C4-2B (cell line): Measurements from ENCODE around the gene ATG2A.
A peak's percentile ranks its signal among the peaks of the same experiment; 100 is the strongest.

Experiments used
- H3K27ac ChIP-seq: fragments of 450-650 bp; 2 replicates; pipeline ENCODE4 v1.5.1; 2017
- ZFX ChIP-seq: fragments of 450-650 bp; IDR thresholded peaks from 2 replicates; pipeline ENCODE4 v1.6.1; 2017
- TF ChIP-seq, protein P1 (sequence below): fragments of 450-650 bp; conservative IDR thresholded peaks from 2 replicates; pipeline ENCODE4 v1.5.1; 2017; ENCODE audit warnings: mild to moderate bottlenecking

ATG2A gene

DNA sequence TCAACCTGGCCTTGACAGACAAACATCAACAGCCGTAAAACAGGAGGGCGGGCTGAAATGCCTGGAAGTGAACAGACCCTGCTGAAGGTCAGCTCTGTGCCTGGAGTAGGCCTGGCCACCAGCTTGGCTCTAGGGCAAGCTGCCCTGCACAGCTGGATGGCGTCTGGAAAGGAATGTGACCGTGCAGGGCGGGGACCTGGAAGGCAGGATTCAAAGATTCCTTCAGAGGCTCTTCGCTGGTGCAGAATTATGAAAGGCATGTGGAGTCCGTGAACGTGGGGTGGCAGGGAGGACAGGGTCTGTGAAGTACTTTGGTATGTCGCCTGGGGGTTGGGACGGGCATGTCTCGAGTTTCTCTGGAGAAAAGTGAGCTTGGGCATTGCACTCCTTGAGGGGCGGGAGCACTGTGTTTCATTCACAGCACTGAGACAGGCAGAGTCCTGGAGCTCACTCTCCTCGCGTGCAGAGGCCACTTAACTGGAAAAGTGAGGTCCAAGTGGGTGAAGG lies 40.1 kb downstream of the ATG2A start:
- peak overlapping the region; percentile 90 for H3K27ac ChIP-seq
- TF ChIP-seq, protein P1, sequence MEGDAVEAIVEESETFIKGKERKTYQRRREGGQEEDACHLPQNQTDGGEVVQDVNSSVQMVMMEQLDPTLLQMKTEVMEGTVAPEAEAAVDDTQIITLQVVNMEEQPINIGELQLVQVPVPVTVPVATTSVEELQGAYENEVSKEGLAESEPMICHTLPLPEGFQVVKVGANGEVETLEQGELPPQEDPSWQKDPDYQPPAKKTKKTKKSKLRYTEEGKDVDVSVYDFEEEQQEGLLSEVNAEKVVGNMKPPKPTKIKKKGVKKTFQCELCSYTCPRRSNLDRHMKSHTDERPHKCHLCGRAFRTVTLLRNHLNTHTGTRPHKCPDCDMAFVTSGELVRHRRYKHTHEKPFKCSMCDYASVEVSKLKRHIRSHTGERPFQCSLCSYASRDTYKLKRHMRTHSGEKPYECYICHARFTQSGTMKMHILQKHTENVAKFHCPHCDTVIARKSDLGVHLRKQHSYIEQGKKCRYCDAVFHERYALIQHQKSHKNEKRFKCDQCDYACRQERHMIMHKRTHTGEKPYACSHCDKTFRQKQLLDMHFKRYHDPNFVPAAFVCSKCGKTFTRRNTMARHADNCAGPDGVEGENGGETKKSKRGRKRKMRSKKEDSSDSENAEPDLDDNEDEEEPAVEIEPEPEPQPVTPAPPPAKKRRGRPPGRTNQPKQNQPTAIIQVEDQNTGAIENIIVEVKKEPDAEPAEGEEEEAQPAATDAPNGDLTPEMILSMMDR, result no peak
- no peak for TF ChIP-seq ZFX

DNA sequence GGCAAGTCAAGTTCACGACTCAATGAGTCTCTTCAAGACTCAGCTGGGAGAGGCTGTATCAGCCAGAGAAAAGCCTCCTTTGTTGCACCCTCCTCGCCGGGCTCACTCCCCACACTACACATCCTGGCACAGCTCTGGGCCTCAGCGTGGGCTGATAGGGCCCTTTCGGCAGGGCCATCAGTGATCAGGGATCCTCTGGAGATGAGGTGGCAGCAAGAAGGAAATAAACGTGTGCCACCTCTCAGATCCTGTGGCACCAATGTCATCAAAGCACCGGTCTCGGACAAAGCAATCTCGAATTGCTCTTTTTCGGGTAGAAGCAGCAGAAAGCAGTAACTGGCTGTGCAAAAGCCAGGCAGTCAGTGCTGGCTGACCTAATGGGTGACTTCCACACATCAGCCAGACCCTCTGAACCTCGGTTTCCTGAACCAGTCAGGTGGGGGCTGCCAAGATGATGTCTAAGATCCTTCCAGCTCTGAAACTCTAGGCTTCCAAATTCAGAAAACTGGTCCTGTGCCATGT lies 40.7 kb downstream of the ATG2A start:
- TF ChIP-seq, protein P1, result no peak
- no peak for TF ChIP-seq ZFX
- H3K27ac ChIP-seq, result peak overlapping the region; percentile 90; the same call in 1 of the 2 replicates

DNA sequence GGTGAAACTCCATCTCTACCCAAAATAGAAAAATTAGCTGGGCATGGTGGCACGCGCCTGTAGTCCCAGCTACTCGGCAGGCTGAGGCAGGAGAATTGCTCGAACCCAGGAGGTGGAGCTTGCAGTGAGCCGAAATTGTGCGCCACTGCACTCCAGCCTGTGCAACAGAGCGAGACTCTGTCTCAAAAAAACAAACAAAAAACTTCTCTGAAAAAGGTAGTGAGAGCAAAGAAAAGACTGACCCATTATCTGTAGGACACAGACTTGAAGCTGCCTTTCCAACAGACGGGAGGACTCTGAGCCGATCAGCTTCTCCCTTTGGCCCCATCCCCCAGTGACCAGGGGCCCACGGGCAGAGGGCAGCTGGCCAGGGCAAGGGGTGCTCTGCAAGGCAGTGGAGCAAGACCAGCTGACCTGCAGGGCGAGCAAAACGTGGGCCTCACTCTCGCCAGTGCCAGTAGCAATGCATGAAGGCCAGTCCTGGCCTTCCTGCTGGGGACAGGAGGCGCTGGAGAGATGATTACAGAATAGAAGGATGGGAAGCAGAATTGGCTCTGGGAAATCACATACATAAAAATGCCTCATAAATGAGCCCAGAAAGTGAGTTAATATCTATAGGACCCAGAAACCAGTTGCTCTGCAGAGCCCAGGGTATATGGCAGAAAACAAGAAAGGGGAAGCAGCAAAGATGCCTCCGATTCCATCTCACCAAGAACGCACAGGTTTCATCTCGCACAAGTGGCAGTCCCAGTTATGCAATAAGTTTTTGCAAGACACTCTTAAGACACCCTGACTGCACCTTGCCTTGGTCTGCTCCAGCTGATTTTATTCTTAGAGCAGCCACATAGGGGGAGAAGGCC lies 41.4 kb downstream of the ATG2A start:
- TF ChIP-seq, protein P1, result no peak
- TF ChIP-seq ZFX, result no peak

GRCh38 chr11:64874308-64875240 lies 42.4 kb downstream of the ATG2A start:
- TF ChIP-seq ZFX, result no peak
- TF ChIP-seq, protein P1, result no peak
- H3K27ac ChIP-seq, result no peak overlapping the region

More for the DNA sequence above, 41.4 kb downstream of the ATG2A start:
- no peak overlapping the region for H3K27ac ChIP-seq

GRCh38 chr11:64872790-64873488 lies 44.1 kb downstream of the ATG2A start:
- TF ChIP-seq, protein P1, result no peak
- TF ChIP-seq ZFX, result no peak
- no peak overlapping the region for H3K27ac ChIP-seq

GRCh38 chr11:64871492-64871891 lies 45.5 kb downstream of the ATG2A start:
- no peak overlapping the region for H3K27ac ChIP-seq

More at GRCh38 chr11:64871492-64871891, 45.5 kb downstream of the ATG2A start:
- TF ChIP-seq, protein P1, result no peak
- no peak for TF ChIP-seq ZFX
